Measurements from ENCODE around the gene CRYZL1.

The CRYZL1 gene

DNA sequence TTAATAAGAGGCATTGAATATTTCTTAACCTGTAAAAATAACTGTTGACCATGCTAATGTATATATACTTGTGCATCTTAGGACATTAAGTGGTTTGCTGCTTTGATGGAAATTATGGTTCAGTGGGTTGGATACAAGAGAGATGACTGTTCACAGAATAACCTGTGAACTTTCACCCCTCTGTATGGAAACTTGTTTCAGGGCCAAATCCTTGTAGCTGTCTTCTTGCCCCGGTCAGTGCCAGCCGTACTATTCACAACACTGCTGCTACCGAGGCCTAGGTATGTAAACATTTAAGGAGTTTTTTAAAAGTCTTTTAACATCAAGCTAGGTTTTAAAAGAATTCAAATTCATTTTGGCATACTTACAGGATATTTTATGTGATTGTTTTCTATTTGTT is 69.2 kb downstream of the CRYZL1 start:
- H3K9ac ChIP-seq (ENCODE audit: low read length), result no peak overlapping the region
- no peak overlapping the region for H3K4me2 ChIP-seq (ENCODE audit: low read length)
- H3K4me3 ChIP-seq (ENCODE audit: low read length), result no peak overlapping the region
- H3K4me1 ChIP-seq (ENCODE audit: low read length), result no peaks in the 10 kb centered on the region
- H3K79me2 ChIP-seq (ENCODE audit: low read length), result peaks cover 43% of the 10 kb centered on the region
- H3K36me3 ChIP-seq (replicated peaks; ENCODE audit: low read depth, low read length), result peaks cover 48% of the 10 kb centered on the region
- no peaks in the 10 kb centered on the region for H3K27me3 ChIP-seq (ENCODE audit: low read depth, low read length)
- no peaks in the 10 kb centered on the region for H4K20me1 ChIP-seq (ENCODE audit: insufficient read depth, low read length)
- no peaks in the 10 kb centered on the region for H3K9me3 ChIP-seq (ENCODE audit: insufficient read depth, low read length)
- H2AFZ ChIP-seq (ENCODE audit: low read depth, low read length), result no peak overlapping the region
- no peak for TF ChIP-seq EZH2phosphoT487 (IDR thresholded peaks at IDR 0.05; ENCODE audit: low read depth)
- no peak for TF ChIP-seq CTCF (IDR thresholded peaks at IDR 0.05; ENCODE audit: low read depth, low read length)
- H3K27ac ChIP-seq (ENCODE audit: low read length), result no peak overlapping the region

- Histone ChIP-seq H3K36me3 (replicated peaks; ENCODE audit: low read depth, low read length) (peaks cover 58% of the 10 kb centered on the region), H3K79me2 (ENCODE audit: low read length) (peaks cover 45% of the 10 kb centered on the region), H3K27me3 (ENCODE audit: low read depth, low read length) (no peaks in the 10 kb centered on the region), H3K9ac (ENCODE audit: low read length) (no peak overlapping the region), H2AFZ (ENCODE audit: low read depth, low read length) (no peak overlapping the region), H3K27ac (ENCODE audit: low read length) (no peak overlapping the region), H3K9me3 (ENCODE audit: insufficient read depth, low read length) (no peaks in the 10 kb centered on the region), H3K4me1 (ENCODE audit: low read length) (no peaks in the 10 kb centered on the region), H3K4me3 (ENCODE audit: low read length) (no peak overlapping the region), H4K20me1 (ENCODE audit: insufficient read depth, low read length) (no peaks in the 10 kb centered on the region), H3K4me2 (ENCODE audit: low read length) (no peak overlapping the region)
- TF ChIP-seq CTCF (IDR thresholded peaks at IDR 0.05; ENCODE audit: low read depth, low read length) (no peak), EZH2phosphoT487 (IDR thresholded peaks at IDR 0.05; ENCODE audit: low read depth) (no peak)
These were observed 71.5 kb downstream of the CRYZL1 start for GRCh38 chr21:33569991-33570390.

- Histone ChIP-seq H3K4me2 (ENCODE audit: low read length) (no peak overlapping the region), H3K4me1 (ENCODE audit: low read length) (no peaks in the 10 kb centered on the region), H3K27ac (ENCODE audit: low read length) (no peak overlapping the region), H3K36me3 (replicated peaks; ENCODE audit: low read depth, low read length) (peaks cover 54% of the 10 kb centered on the region), H2AFZ (ENCODE audit: low read depth, low read length) (no peak overlapping the region), H3K27me3 (ENCODE audit: low read depth, low read length) (no peaks in the 10 kb centered on the region), H3K4me3 (ENCODE audit: low read length) (no peak overlapping the region), H3K9me3 (ENCODE audit: insufficient read depth, low read length) (no peaks in the 10 kb centered on the region), H3K79me2 (ENCODE audit: low read length) (peaks cover 50% of the 10 kb centered on the region), H4K20me1 (ENCODE audit: insufficient read depth, low read length) (no peaks in the 10 kb centered on the region), H3K9ac (ENCODE audit: low read length) (no peak overlapping the region)
- no peak for TF ChIP-seq EZH2phosphoT487 (IDR thresholded peaks at IDR 0.05; ENCODE audit: low read depth)
- no peak for TF ChIP-seq CTCF (IDR thresholded peaks at IDR 0.05; ENCODE audit: low read depth, low read length)
These were observed 73.1 kb downstream of the CRYZL1 start for GRCh38 chr21:33568448-33568847.

GRCh38 chr21:33567914-33568313 is 73.6 kb downstream of the CRYZL1 start:
- Histone ChIP-seq H3K4me3 (ENCODE audit: low read length) (no peak overlapping the region), H3K27ac (ENCODE audit: low read length) (no peak overlapping the region), H3K27me3 (ENCODE audit: low read depth, low read length) (no peaks in the 10 kb centered on the region), H3K4me1 (ENCODE audit: low read length) (no peaks in the 10 kb centered on the region), H3K36me3 (replicated peaks; ENCODE audit: low read depth, low read length) (peaks cover 49% of the 10 kb centered on the region), H4K20me1 (ENCODE audit: insufficient read depth, low read length) (no peaks in the 10 kb centered on the region), H2AFZ (ENCODE audit: low read depth, low read length) (no peak overlapping the region), H3K79me2 (ENCODE audit: low read length) (peaks cover 51% of the 10 kb centered on the region), H3K4me2 (ENCODE audit: low read length) (no peak overlapping the region), H3K9me3 (ENCODE audit: insufficient read depth, low read length) (no peaks in the 10 kb centered on the region), H3K9ac (ENCODE audit: low read length) (no peak overlapping the region)
- no peak for TF ChIP-seq CTCF (IDR thresholded peaks at IDR 0.05; ENCODE audit: low read depth, low read length)
- TF ChIP-seq EZH2phosphoT487 (IDR thresholded peaks at IDR 0.05; ENCODE audit: low read depth), result no peak

Measured in OCI-LY3 (cell line).